ENCODE data around the gene PALLD. TPM values are rescaled to one million over a fixed set of nuclear protein-coding genes. Genes with fewer than 3 reads are reported as not detected.

Gene PALLD
- total RNA-seq, 1 experiment from 2014 or later = 6.5 TPM

DNA sequence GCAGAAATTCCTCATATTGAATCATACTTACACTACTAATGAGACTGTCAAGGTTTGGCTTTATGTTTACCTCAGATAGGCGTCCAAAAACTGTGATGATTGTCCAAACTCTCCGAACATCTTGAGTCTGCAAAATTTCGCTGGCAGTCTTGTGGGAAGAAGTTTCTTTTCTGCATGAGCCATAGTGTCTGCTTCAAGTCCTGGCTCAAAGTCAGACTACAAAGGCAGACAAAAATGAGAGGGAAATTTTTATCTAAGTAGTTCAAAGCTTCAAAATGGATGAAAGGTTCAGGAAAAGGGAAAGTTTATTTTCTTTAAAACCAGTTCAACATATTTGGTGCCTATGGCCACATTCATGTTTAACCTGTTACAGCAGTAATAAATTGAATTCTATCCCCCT is 40.7 kb downstream of the PALLD start:
- ATAC-seq (no peak), DNase-seq (ENCODE audit: low read depth, low spot score) (no peak)
- H3K27me3 ChIP-seq (ENCODE audit: control insufficient read depth, insufficient read depth, low read length) = no peaks in the 10 kb centered on the region
- H3K27ac ChIP-seq (ENCODE audit: low read length) = no peak overlapping the region
- H3K36me3 ChIP-seq (ENCODE audit: control insufficient read depth, insufficient read depth, low read length) = peaks cover 9% of the 10 kb centered on the region; the same call in 1 of the 2 replicates
- intact Hi-C loops (cut with micrococcal nuclease; ENCODE audit: unreplicated experiment) = no loop called here
- in situ Hi-C loops (cut with HindIII; ENCODE audit: low pct_unique_long_range_greater_than_20kb, low sequenced_read_pairs) = no loop called here
- H3K9me3 ChIP-seq (ENCODE audit: control insufficient read depth, insufficient read depth, low read depth, low read length) = no peaks in the 10 kb centered on the region
- POLR2A ChIA-PET = no interaction called here
- CTCF ChIA-PET = no interaction called here
- TF ChIP-seq, protein P1, sequence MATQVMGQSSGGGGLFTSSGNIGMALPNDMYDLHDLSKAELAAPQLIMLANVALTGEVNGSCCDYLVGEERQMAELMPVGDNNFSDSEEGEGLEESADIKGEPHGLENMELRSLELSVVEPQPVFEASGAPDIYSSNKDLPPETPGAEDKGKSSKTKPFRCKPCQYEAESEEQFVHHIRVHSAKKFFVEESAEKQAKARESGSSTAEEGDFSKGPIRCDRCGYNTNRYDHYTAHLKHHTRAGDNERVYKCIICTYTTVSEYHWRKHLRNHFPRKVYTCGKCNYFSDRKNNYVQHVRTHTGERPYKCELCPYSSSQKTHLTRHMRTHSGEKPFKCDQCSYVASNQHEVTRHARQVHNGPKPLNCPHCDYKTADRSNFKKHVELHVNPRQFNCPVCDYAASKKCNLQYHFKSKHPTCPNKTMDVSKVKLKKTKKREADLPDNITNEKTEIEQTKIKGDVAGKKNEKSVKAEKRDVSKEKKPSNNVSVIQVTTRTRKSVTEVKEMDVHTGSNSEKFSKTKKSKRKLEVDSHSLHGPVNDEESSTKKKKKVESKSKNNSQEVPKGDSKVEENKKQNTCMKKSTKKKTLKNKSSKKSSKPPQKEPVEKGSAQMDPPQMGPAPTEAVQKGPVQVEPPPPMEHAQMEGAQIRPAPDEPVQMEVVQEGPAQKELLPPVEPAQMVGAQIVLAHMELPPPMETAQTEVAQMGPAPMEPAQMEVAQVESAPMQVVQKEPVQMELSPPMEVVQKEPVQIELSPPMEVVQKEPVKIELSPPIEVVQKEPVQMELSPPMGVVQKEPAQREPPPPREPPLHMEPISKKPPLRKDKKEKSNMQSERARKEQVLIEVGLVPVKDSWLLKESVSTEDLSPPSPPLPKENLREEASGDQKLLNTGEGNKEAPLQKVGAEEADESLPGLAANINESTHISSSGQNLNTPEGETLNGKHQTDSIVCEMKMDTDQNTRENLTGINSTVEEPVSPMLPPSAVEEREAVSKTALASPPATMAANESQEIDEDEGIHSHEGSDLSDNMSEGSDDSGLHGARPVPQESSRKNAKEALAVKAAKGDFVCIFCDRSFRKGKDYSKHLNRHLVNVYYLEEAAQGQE (IDR thresholded peaks at IDR 0.05; ENCODE audit: insufficient read depth in 1 of 2, low read depth in 2 of 2, low read length in 1 of 2) = no peak
- TF ChIP-seq POLR2AphosphoS5 (IDR thresholded peaks at IDR 0.05; ENCODE audit: low read depth, low read length) = no peak
- no peak for TF ChIP-seq TCF7L2 (IDR thresholded peaks at IDR 0.05; ENCODE audit: low read depth, low read length)
- TF ChIP-seq SIN3A (IDR thresholded peaks at IDR 0.05; ENCODE audit: borderline replicate concordance, insufficient read depth, low read depth, low read length) = no peak
- TF ChIP-seq, protein P2, sequence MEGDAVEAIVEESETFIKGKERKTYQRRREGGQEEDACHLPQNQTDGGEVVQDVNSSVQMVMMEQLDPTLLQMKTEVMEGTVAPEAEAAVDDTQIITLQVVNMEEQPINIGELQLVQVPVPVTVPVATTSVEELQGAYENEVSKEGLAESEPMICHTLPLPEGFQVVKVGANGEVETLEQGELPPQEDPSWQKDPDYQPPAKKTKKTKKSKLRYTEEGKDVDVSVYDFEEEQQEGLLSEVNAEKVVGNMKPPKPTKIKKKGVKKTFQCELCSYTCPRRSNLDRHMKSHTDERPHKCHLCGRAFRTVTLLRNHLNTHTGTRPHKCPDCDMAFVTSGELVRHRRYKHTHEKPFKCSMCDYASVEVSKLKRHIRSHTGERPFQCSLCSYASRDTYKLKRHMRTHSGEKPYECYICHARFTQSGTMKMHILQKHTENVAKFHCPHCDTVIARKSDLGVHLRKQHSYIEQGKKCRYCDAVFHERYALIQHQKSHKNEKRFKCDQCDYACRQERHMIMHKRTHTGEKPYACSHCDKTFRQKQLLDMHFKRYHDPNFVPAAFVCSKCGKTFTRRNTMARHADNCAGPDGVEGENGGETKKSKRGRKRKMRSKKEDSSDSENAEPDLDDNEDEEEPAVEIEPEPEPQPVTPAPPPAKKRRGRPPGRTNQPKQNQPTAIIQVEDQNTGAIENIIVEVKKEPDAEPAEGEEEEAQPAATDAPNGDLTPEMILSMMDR (IDR thresholded peaks at IDR 0.05) = no peak
- BruUV-seq (replicated peaks) = no TSS peak
- no peak overlapping the region for H3K4me3 ChIP-seq (ENCODE audit: low read depth in 2 of 2, low read length in 2 of 2)
- no peaks in the 10 kb centered on the region for H3K4me1 ChIP-seq (ENCODE audit: control insufficient read depth, insufficient read depth, low read length)

DNA sequence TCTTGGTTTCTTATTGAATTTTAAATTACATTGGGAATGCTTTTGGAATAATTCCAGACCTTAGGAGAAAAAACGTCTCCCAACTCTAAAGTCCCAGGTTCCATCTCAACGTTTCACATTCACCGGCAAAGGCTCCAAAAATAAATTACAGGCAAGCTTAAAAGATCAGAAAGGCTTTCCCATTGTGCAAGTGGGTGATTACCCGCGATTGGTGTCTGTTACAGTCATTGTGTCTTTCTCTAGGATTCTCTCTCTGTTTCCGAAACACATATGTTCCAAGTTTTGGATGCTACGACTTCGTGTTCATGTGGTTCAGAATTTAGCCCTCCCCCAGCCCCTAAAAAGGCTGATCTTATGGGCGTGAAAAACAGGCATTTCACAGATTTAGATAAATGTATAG is 41.8 kb downstream of the PALLD start:
- intact Hi-C loops (cut with micrococcal nuclease; ENCODE audit: unreplicated experiment) = no loop called here
- H3K9me3 ChIP-seq (ENCODE audit: control insufficient read depth, insufficient read depth, low read depth, low read length) = no peaks in the 10 kb centered on the region
- H3K36me3 ChIP-seq (ENCODE audit: control insufficient read depth, insufficient read depth, low read length) = peaks cover 9% of the 10 kb centered on the region; the same call in 1 of the 2 replicates
- POLR2A ChIA-PET = no interaction called here
- H3K4me1 ChIP-seq (ENCODE audit: control insufficient read depth, insufficient read depth, low read length) = no peaks in the 10 kb centered on the region
- TF ChIP-seq, protein P2 (IDR thresholded peaks at IDR 0.05) = no peak
- TF ChIP-seq SIN3A (IDR thresholded peaks at IDR 0.05; ENCODE audit: borderline replicate concordance, insufficient read depth, low read depth, low read length) = no peak
- no peaks in the 10 kb centered on the region for H3K27me3 ChIP-seq (ENCODE audit: control insufficient read depth, insufficient read depth, low read length)
- H3K27ac ChIP-seq (ENCODE audit: low read length) = no peak overlapping the region
- H3K4me3 ChIP-seq (ENCODE audit: low read depth in 2 of 2, low read length in 2 of 2) = no peak overlapping the region
- ATAC-seq (no peak), DNase-seq (ENCODE audit: low read depth, low spot score) (no peak)
- no TSS peak for BruUV-seq (replicated peaks)
- in situ Hi-C loops (cut with HindIII; ENCODE audit: low pct_unique_long_range_greater_than_20kb, low sequenced_read_pairs) = no loop called here
- CTCF ChIA-PET = no interaction called here

Data from Panc1 (cell line).